ENCODE results near the gene ATP2A1.

ATP2A1 gene

GRCh38 chr16:28915181-28915580, 36.9 kb downstream of the ATP2A1 start:
- H3K27me3 ChIP-seq (ENCODE audit: insufficient read depth, low read length, poor library complexity): no peaks in the 10 kb centered on the region
- H3K4me2 ChIP-seq (ENCODE audit: insufficient read depth, low read length): no peak overlapping the region
- no peaks in the 10 kb centered on the region for H3K9me3 ChIP-seq (ENCODE audit: insufficient read depth, low read length, severe bottlenecking)
- ATAC-seq (ENCODE audit: insufficient read depth, low read depth): no peak
- no peak for DNase-seq
- no peak for TF ChIP-seq EZH2 (IDR thresholded peaks at IDR 0.05; ENCODE audit: borderline replicate concordance, low read depth, low read length, severe bottlenecking)
- H3K4me3 ChIP-seq (ENCODE audit: low read depth in 1 of 2, low read length in 2 of 2): no peak overlapping the region
- H3K4me1 ChIP-seq (ENCODE audit: insufficient read depth, low read length): no peaks in the 10 kb centered on the region
- H3K79me2 ChIP-seq (ENCODE audit: insufficient read depth, low read length): no peaks in the 10 kb centered on the region
- H3K9ac ChIP-seq (ENCODE audit: low read depth, low read length): no peak overlapping the region
- H3K36me3 ChIP-seq (ENCODE audit: insufficient read depth, low read length): peaks cover 44% of the 10 kb centered on the region
- H4K20me1 ChIP-seq (ENCODE audit: insufficient read depth, low read length): no peaks in the 10 kb centered on the region
- H3K27ac ChIP-seq (ENCODE audit: low read length): no peak overlapping the region
- H2AFZ ChIP-seq (ENCODE audit: low read depth, low read length): no peak overlapping the region

- Histone ChIP-seq H3K4me2 (ENCODE audit: insufficient read depth, low read length) (no peak overlapping the region), H3K79me2 (ENCODE audit: insufficient read depth, low read length) (no peaks in the 10 kb centered on the region), H3K27me3 (ENCODE audit: insufficient read depth, low read length, poor library complexity) (no peaks in the 10 kb centered on the region), H3K9me3 (ENCODE audit: insufficient read depth, low read length, severe bottlenecking) (no peaks in the 10 kb centered on the region), H3K4me1 (ENCODE audit: insufficient read depth, low read length) (no peaks in the 10 kb centered on the region), H4K20me1 (ENCODE audit: insufficient read depth, low read length) (no peaks in the 10 kb centered on the region), H3K36me3 (ENCODE audit: insufficient read depth, low read length) (peaks cover 37% of the 10 kb centered on the region), H2AFZ (ENCODE audit: low read depth, low read length) (no peak overlapping the region), H3K4me3 (ENCODE audit: low read depth in 1 of 2, low read length in 2 of 2) (no peak overlapping the region), H3K9ac (ENCODE audit: low read depth, low read length) (no peak overlapping the region), H3K27ac (ENCODE audit: low read length) (no peak overlapping the region)
- TF ChIP-seq EZH2 (IDR thresholded peaks at IDR 0.05; ENCODE audit: borderline replicate concordance, low read depth, low read length, severe bottlenecking) (no peak), CTCF (IDR thresholded peaks at IDR 0.05; ENCODE audit: borderline replicate concordance, extremely low read depth, low read length, poor library complexity, severe bottlenecking) (no peak)
- DNase-seq (no peak), ATAC-seq (ENCODE audit: insufficient read depth, low read depth) (no peak)
Observed at GRCh38 chr16:28917095-28917494, 38.8 kb downstream of the ATP2A1 start.

DNA sequence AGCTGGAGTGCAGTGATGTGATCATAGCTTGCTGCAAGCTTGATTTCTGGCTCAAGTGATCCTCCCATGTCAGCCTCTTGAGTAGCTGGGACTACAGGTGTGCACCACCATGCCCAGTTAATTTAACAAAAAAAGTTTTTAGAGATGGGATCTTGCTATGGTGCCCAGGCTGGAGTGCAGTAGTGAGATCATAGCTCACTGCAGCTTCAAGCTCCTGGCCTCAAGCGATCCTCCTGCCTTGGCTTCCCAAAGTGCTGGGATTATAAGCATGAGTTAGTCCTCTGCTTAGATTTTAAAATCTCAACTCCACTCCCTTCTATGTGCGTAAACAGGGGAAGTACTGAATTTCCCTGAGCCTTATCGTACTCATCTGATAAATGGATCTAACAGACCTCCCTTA, 40.4 kb downstream of the ATP2A1 start:
- no peaks in the 10 kb centered on the region for H3K4me1 ChIP-seq (ENCODE audit: insufficient read depth, low read length)
- H3K79me2 ChIP-seq (ENCODE audit: insufficient read depth, low read length): no peaks in the 10 kb centered on the region
- no peaks in the 10 kb centered on the region for H3K9me3 ChIP-seq (ENCODE audit: insufficient read depth, low read length, severe bottlenecking)
- no peaks in the 10 kb centered on the region for H4K20me1 ChIP-seq (ENCODE audit: insufficient read depth, low read length)
- H3K4me2 ChIP-seq (ENCODE audit: insufficient read depth, low read length): no peak overlapping the region
- TF ChIP-seq EZH2 (IDR thresholded peaks at IDR 0.05; ENCODE audit: borderline replicate concordance, low read depth, low read length, severe bottlenecking) (no peak), CTCF (IDR thresholded peaks at IDR 0.05; ENCODE audit: borderline replicate concordance, extremely low read depth, low read length, poor library complexity, severe bottlenecking) (no peak)
- no peak overlapping the region for H3K27ac ChIP-seq (ENCODE audit: low read length)
- ATAC-seq (ENCODE audit: insufficient read depth, low read depth) (no peak), DNase-seq (no peak)
- no peak overlapping the region for H2AFZ ChIP-seq (ENCODE audit: low read depth, low read length)
- H3K4me3 ChIP-seq (ENCODE audit: low read depth in 1 of 2, low read length in 2 of 2): no peak overlapping the region
- no peaks in the 10 kb centered on the region for H3K27me3 ChIP-seq (ENCODE audit: insufficient read depth, low read length, poor library complexity)
- no peak overlapping the region for H3K9ac ChIP-seq (ENCODE audit: low read depth, low read length)
- H3K36me3 ChIP-seq (ENCODE audit: insufficient read depth, low read length): peaks cover 41% of the 10 kb centered on the region

DNA sequence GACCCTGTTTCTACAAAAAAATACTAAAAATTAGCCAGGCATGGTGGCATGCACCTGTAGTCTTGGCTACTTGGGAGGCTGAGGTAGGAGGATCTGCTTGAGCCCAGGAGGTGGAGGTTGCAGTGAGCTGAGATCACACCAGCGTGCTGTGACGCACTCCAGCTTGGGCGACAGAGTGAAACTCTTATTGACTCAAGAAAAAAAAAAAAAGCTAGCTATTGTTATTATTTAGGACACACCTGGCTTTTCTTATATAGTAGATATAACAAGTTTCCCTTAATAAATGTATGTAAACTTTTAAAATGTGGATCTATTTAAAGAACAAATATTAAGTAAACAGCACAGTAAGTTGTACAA, 44.9 kb downstream of the ATP2A1 start:
- Histone ChIP-seq H4K20me1 (ENCODE audit: insufficient read depth, low read length) (peaks cover 2% of the 10 kb centered on the region; the same call in 1 of the 2 replicates), H3K27me3 (ENCODE audit: insufficient read depth, low read length, poor library complexity) (no peaks in the 10 kb centered on the region), H3K4me1 (ENCODE audit: insufficient read depth, low read length) (peaks cover 14% of the 10 kb centered on the region), H3K9me3 (ENCODE audit: insufficient read depth, low read length, severe bottlenecking) (no peaks in the 10 kb centered on the region), H3K4me3 (ENCODE audit: low read depth in 1 of 2, low read length in 2 of 2) (no peak overlapping the region), H3K4me2 (ENCODE audit: insufficient read depth, low read length) (no peak overlapping the region), H2AFZ (ENCODE audit: low read depth, low read length) (no peak overlapping the region), H3K36me3 (ENCODE audit: insufficient read depth, low read length) (peaks cover 16% of the 10 kb centered on the region), H3K9ac (ENCODE audit: low read depth, low read length) (no peak overlapping the region), H3K79me2 (ENCODE audit: insufficient read depth, low read length) (no peaks in the 10 kb centered on the region), H3K27ac (ENCODE audit: low read length) (no peak overlapping the region)
- ATAC-seq (ENCODE audit: insufficient read depth, low read depth) (no peak), DNase-seq (no peak)
- TF ChIP-seq CTCF (IDR thresholded peaks at IDR 0.05; ENCODE audit: borderline replicate concordance, extremely low read depth, low read length, poor library complexity, severe bottlenecking): no peak
- no peak for TF ChIP-seq EZH2 (IDR thresholded peaks at IDR 0.05; ENCODE audit: borderline replicate concordance, low read depth, low read length, severe bottlenecking)
